HepG2 (cell line): Measurements from ENCODE around the gene TBL3. TPM values are rescaled to one million over a fixed set of nuclear protein-coding genes. Genes with fewer than 3 reads are reported as not detected.

ENCODE experiments used
- BORCS8-MEF2B ChIP-seq: sonication (generic); formaldehyde crosslinking; IDR thresholded peaks from 2 replicates; pipeline ENCODE4 v1.8.0; 2022; ENCODE audit warnings: mild to moderate bottlenecking, missing genetic modification reagents
- CBFB ChIP-seq: sonication (generic); formaldehyde crosslinking; IDR thresholded peaks from 2 replicates; pipeline ENCODE4 v1.4.0; 2020; ENCODE audit warnings: missing genetic modification reagents
- GATA4 ChIP-seq: sonication (generic); IDR thresholded peaks from 2 replicates; pipeline ENCODE4 v1.6.1; 2016; ENCODE audit warnings: antibody characterized with exemption, low read depth, borderline replicate concordance
- MIER2 ChIP-seq: IDR thresholded peaks from 2 replicates; pipeline ENCODE4 v1.6.1; 2016; ENCODE audit warnings: missing biosample characterization, missing genetic modification reagents
- POLR2G ChIP-seq: fragments of 200-400 bp; formaldehyde crosslinking; IDR thresholded peaks from 2 replicates; pipeline ENCODE4 v1.6.1; 2018; ENCODE audit warnings: mild to moderate bottlenecking, low read depth, low read length, moderate library complexity
- TEF ChIP-seq: sonication (generic); formaldehyde crosslinking; IDR thresholded peaks from 2 replicates; pipeline ENCODE4 v1.5.0; 2020; ENCODE audit warnings: missing genetic modification reagents
- ZBTB10 ChIP-seq: sonication (generic); formaldehyde crosslinking; IDR thresholded peaks from 2 replicates; pipeline ENCODE4 v1.4.0; 2020; ENCODE audit warnings: missing genetic modification reagents, borderline replicate concordance
- ZBTB40 ChIP-seq, 2 experiments: fragments of 450-650 bp in 1 of 2; sonication (generic) in 1 of 2; formaldehyde crosslinking in 1 of 2; IDR thresholded peaks; 2 replicates each; pipeline versions ENCODE4 v1.6.1 to v1.8.0; 2016 to 2022; ENCODE audit warnings: antibody characterized with exemption in 1 of 2, mild to moderate bottlenecking in 1 of 2, missing genetic modification reagents in 1 of 2
- ZFP36L1 ChIP-seq: sonication (generic); formaldehyde crosslinking; IDR thresholded peaks from 2 replicates; pipeline ENCODE4 v1.8.0; 2022; ENCODE audit warnings: mild to moderate bottlenecking, missing genetic modification reagents, moderate library complexity
- ZFX ChIP-seq: sonication (generic); formaldehyde crosslinking; IDR thresholded peaks from 2 replicates; pipeline ENCODE4 v1.4.0; 2020; ENCODE audit warnings: mild to moderate bottlenecking, low read depth, missing genetic modification reagents, moderate library complexity
- ZNF160 ChIP-seq: sonication (generic); formaldehyde crosslinking; IDR thresholded peaks from 2 replicates; pipeline ENCODE4 v1.8.0; 2022; ENCODE audit warnings: mild to moderate bottlenecking, inconsistent platforms, missing genetic modification reagents
- ZNF550 ChIP-seq: sonication (generic); formaldehyde crosslinking; IDR thresholded peaks from 2 replicates; pipeline ENCODE4 v1.4.0; 2020; ENCODE audit warnings: mild to moderate bottlenecking, missing genetic modification reagents, borderline replicate concordance
- polyA plus RNA-seq, 8 experiments: library from polyadenylated mRNA; depleted of rRNA in 3 of 8; stranded (reverse) in 7 of 8; unstranded in 1 of 8; fragments of >200 nt; fragmentation: Illumina TruSeq in 4 of 8; extraction: Trizol in 4 of 8; gene quantifications; 2 replicates each; pipeline versions ENCODE4 v1.2.1 to v1.2.3, GENCODE V29; 2011 to 2016; ENCODE audit warnings: low read depth in 4 of 8, missing spikeins in 1 of 8, mixed read lengths in 1 of 8; ENCODE audit not compliant: insufficient read depth in 1 of 8
- total RNA-seq, 5 experiments: library from RNA; depleted of rRNA; stranded (reverse); fragments of >200 nt; fragmentation: Illumina TruSeq; extraction: Trizol; gene quantifications; 2 replicates each; pipeline ENCODE4 v1.2.3, GENCODE V29; 2016; ENCODE audit warnings: low read depth in 1 of 5

TBL3 gene
- total and polyA plus RNA-seq, 2 of the 13 experiments (the other 11 are each of a cell fraction or from before 2014, with no cell fraction given) = 16.8 to 38.0 TPM

GRCh38 chr16:1929578-1930337 lies 42.1 kb upstream of the TBL3 start (continued):
- no peak for TF ChIP-seq ZBTB40 (IDR thresholded peaks at IDR 0.05)
- TF ChIP-seq ZBTB40 (CRISPR knock-in tag; IDR thresholded peaks at IDR 0.05) = 0 out of 2 replicates have a peak, but pooled peaks have one; percentile 6
- TF ChIP-seq ZFX = peak; percentile 90
- peak; percentile 97 for TF ChIP-seq BORCS8-MEF2B (CRISPR knock-in tag)
- peak; percentile 69; the same call in 1 of the 2 replicates for TF ChIP-seq CBFB (CRISPR knock-in tag)
- 0 out of 2 replicates have a peak, but pooled peaks have one; percentile 14 for TF ChIP-seq GATA4
- TF ChIP-seq POLR2G = peak; percentile 60
- peak; percentile 77; the same call in 1 of the 2 replicates for TF ChIP-seq ZFP36L1 (CRISPR knock-in tag)
- peak; percentile 74; the same call in 1 of the 2 replicates for TF ChIP-seq ZNF160 (CRISPR knock-in tag)
- TF ChIP-seq ZNF550 (CRISPR knock-in tag) = peak; percentile 34; the same call in 1 of the 2 replicates
- TF ChIP-seq ZBTB10 = no peak
- TF ChIP-seq TEF (CRISPR knock-in tag) = peak; percentile 44
- no peak for TF ChIP-seq MIER2 (CRISPR knock-in tag)
